Activated naive CD8-positive, alpha-beta T cell treated with anti-CD3 and anti-CD28 coated beads, Interleukin-2, amount 50 U/mL, for 16 hours (primary cell): ENCODE data around the gene PLPP2.

ENCODE experiments used
- DNase-seq: peaks from one replicate; pipeline ENCODE4 v3.0.0-alpha.2; 2020; ENCODE audit warnings: low read depth, low spot score

Gene PLPP2

GRCh38 chr19:291006-291521 lies at the start of gene PLPP2:
TSS of gene PLPP2 (minus strand) at chr19:291403. CDS start at chr19:291336, 67 bp downstream.
- no peak for DNase-seq

- DNase-seq = no peak
These were observed 49.6 kb upstream of the PLPP2 start for GRCh38 chr19:340620-341385.

GRCh38 chr19:339262-339887 lies 48.2 kb upstream of the PLPP2 start:
- no peak for DNase-seq

- no peak for DNase-seq
These were observed 47.2 kb upstream of the PLPP2 start for GRCh38 chr19:338421-338820.

- no peak for DNase-seq
These were observed 44.9 kb upstream of the PLPP2 start for GRCh38 chr19:336067-336614.

GRCh38 chr19:335486-336066 lies 44.4 kb upstream of the PLPP2 start:
- no peak for DNase-seq

- DNase-seq = no peak
These were observed 43.9 kb upstream of the PLPP2 start for GRCh38 chr19:335072-335471.

- no peak for DNase-seq
These were observed 43.3 kb upstream of the PLPP2 start for GRCh38 chr19:334296-335071.

- no peak for DNase-seq
These were observed 39.3 kb upstream of the PLPP2 start for GRCh38 chr19:330503-330902.

- DNase-seq = no peak
These were observed 38.7 kb upstream of the PLPP2 start for GRCh38 chr19:329876-330275.

- no peak for DNase-seq
These were observed 36.9 kb upstream of the PLPP2 start for GRCh38 chr19:328025-328505.

- DNase-seq = no peak
These were observed 36.3 kb upstream of the PLPP2 start for GRCh38 chr19:327291-328024.

GRCh38 chr19:326871-327270 lies 35.7 kb upstream of the PLPP2 start:
- no peak for DNase-seq

- DNase-seq = no peak
These were observed 34.8 kb upstream of the PLPP2 start for GRCh38 chr19:325937-326565.

- no peak for DNase-seq
These were observed 34.2 kb upstream of the PLPP2 start for GRCh38 chr19:325173-325936.

- DNase-seq = no peak
These were observed 33.5 kb upstream of the PLPP2 start for GRCh38 chr19:324716-325115.

GRCh38 chr19:322616-323015 lies 31.4 kb upstream of the PLPP2 start:
- DNase-seq = no peak

- no peak for DNase-seq
These were observed 27.2 kb upstream of the PLPP2 start for GRCh38 chr19:318509-318774.

- no peak for DNase-seq
These were observed 26.7 kb upstream of the PLPP2 start for GRCh38 chr19:317710-318508.
